ENCODE data around the gene EMSY.

EMSY gene

GRCh38 chr11:76554767-76555166 lies 109.9 kb downstream of the EMSY start:
- no peaks in the 10 kb centered on the region for H4K20me1 ChIP-seq (ENCODE audit: low read depth, low read length)
- no peak for TF ChIP-seq EZH2phosphoT487 (conservative IDR thresholded peaks at IDR 0.05; ENCODE audit: low read length)
- TF ChIP-seq CTCF (IDR thresholded peaks at IDR 0.05; ENCODE audit: insufficient read depth, low read length, poor library complexity, severe bottlenecking), result no peak
- H3K36me3 ChIP-seq (ENCODE audit: low read length), result no peaks in the 10 kb centered on the region
- no peak overlapping the region for H3K4me2 ChIP-seq (ENCODE audit: low read depth, low read length, poor library complexity, severe bottlenecking)
- no peaks in the 10 kb centered on the region for H3K79me2 ChIP-seq (ENCODE audit: insufficient read depth, low read length)
- H3K27ac ChIP-seq (ENCODE audit: low read depth, low read length), result no peak overlapping the region
- no peak overlapping the region for H3K4me3 ChIP-seq (ENCODE audit: insufficient read depth, low read length, poor library complexity, severe bottlenecking)
- H3K9me2 ChIP-seq (replicated peaks; ENCODE audit: insufficient read depth, low read length), result no peaks in the 10 kb centered on the region
- H3F3A ChIP-seq (ENCODE audit: insufficient read depth), result no peaks in the 10 kb centered on the region
- H2AFZ ChIP-seq (ENCODE audit: low read depth, low read length, severe bottlenecking), result no peak overlapping the region
- no peak overlapping the region for H3K9ac ChIP-seq (ENCODE audit: low read length)
- no peaks in the 10 kb centered on the region for H3K9me3 ChIP-seq (ENCODE audit: insufficient read depth, low read length)
- H3K27me3 ChIP-seq (ENCODE audit: low read length), result no peaks in the 10 kb centered on the region

GRCh38 chr11:76557466-76557865 lies 112.6 kb downstream of the EMSY start:
- no peak for TF ChIP-seq EZH2phosphoT487 (conservative IDR thresholded peaks at IDR 0.05; ENCODE audit: low read length)
- no peak for TF ChIP-seq CTCF (IDR thresholded peaks at IDR 0.05; ENCODE audit: insufficient read depth, low read length, poor library complexity, severe bottlenecking)
- no peaks in the 10 kb centered on the region for H3F3A ChIP-seq (ENCODE audit: insufficient read depth)
- H3K4me3 ChIP-seq (ENCODE audit: insufficient read depth, low read length, poor library complexity, severe bottlenecking), result no peak overlapping the region
- H3K36me3 ChIP-seq (ENCODE audit: low read length), result no peaks in the 10 kb centered on the region
- H3K27ac ChIP-seq (ENCODE audit: low read depth, low read length), result no peak overlapping the region
- no peaks in the 10 kb centered on the region for H3K9me3 ChIP-seq (ENCODE audit: insufficient read depth, low read length)
- H3K9me2 ChIP-seq (replicated peaks; ENCODE audit: insufficient read depth, low read length), result no peaks in the 10 kb centered on the region
- no peak overlapping the region for H3K9ac ChIP-seq (ENCODE audit: low read length)
- no peaks in the 10 kb centered on the region for H3K27me3 ChIP-seq (ENCODE audit: low read length)
- no peaks in the 10 kb centered on the region for H3K79me2 ChIP-seq (ENCODE audit: insufficient read depth, low read length)
- no peaks in the 10 kb centered on the region for H4K20me1 ChIP-seq (ENCODE audit: low read depth, low read length)
- H3K4me2 ChIP-seq (ENCODE audit: low read depth, low read length, poor library complexity, severe bottlenecking), result no peak overlapping the region
- H2AFZ ChIP-seq (ENCODE audit: low read depth, low read length, severe bottlenecking), result no peak overlapping the region

- TF ChIP-seq CTCF (IDR thresholded peaks at IDR 0.05; ENCODE audit: insufficient read depth, low read length, poor library complexity, severe bottlenecking) (no peak), EZH2phosphoT487 (conservative IDR thresholded peaks at IDR 0.05; ENCODE audit: low read length) (no peak)
- H2AFZ ChIP-seq (ENCODE audit: low read depth, low read length, severe bottlenecking), result no peak overlapping the region
- H3F3A ChIP-seq (ENCODE audit: insufficient read depth), result no peaks in the 10 kb centered on the region
- H3K79me2 ChIP-seq (ENCODE audit: insufficient read depth, low read length), result no peaks in the 10 kb centered on the region
- H3K9ac ChIP-seq (ENCODE audit: low read length), result no peak overlapping the region
- H3K9me3 ChIP-seq (ENCODE audit: insufficient read depth, low read length), result no peaks in the 10 kb centered on the region
- H3K9me2 ChIP-seq (replicated peaks; ENCODE audit: insufficient read depth, low read length), result no peaks in the 10 kb centered on the region
- no peaks in the 10 kb centered on the region for H3K27me3 ChIP-seq (ENCODE audit: low read length)
- no peak overlapping the region for H3K27ac ChIP-seq (ENCODE audit: low read depth, low read length)
- no peak overlapping the region for H3K4me3 ChIP-seq (ENCODE audit: insufficient read depth, low read length, poor library complexity, severe bottlenecking)
- no peaks in the 10 kb centered on the region for H3K36me3 ChIP-seq (ENCODE audit: low read length)
- H3K4me2 ChIP-seq (ENCODE audit: low read depth, low read length, poor library complexity, severe bottlenecking), result no peak overlapping the region
- H4K20me1 ChIP-seq (ENCODE audit: low read depth, low read length), result no peaks in the 10 kb centered on the region
Observed at GRCh38 chr11:76558473-76558872, 113.7 kb downstream of the EMSY start.

Measured in SU-DHL-6 (cell line).